ENCODE measurements around the gene ST3GAL3. TPM values are rescaled to one million over a fixed set of nuclear protein-coding genes. Genes with fewer than 3 reads are reported as not detected.

ST3GAL3 gene
- total and polyA plus RNA-seq, 8 donors = 1.6 to 68.3 (median 6.7) TPM

- intact Hi-C loops (cut with DNase I; ENCODE audit: low total_unique reads) = loop anchor here (5.0 kb wide), 1 partner anchor 171 kb away; no protein-coding TSS in a partner anchor
- WGBS, 5 donors = 26 to 33% (median 28%) methylated on average over 8 of the region's 8 CpGs
- no peaks in the 10 kb centered on the region for H3K9me3 ChIP-seq
- H3K27me3 ChIP-seq = peaks cover 0 to 26% (median 25%) of the 10 kb centered on the region in 3 donors
- H3K4me3 ChIP-seq = peak overlapping the region; percentile 33 to 52 (median 46)
- H3K4me1 ChIP-seq = peaks cover 29 to 46% (median 40%) of the 10 kb centered on the region in 4 donors
- peak overlapping the region in 3 of 5 donors; percentile 5 to 76 (median 47) for H3K27ac ChIP-seq
- DNase-seq = no peak
- peaks cover 0 to 9% (median 4%) of the 10 kb centered on the region in 4 donors for H3K36me3 ChIP-seq
- TF ChIP-seq POLR2A (IDR thresholded peaks at IDR 0.05) (no peak), EP300 (IDR thresholded peaks at IDR 0.05) (no peak), POLR2AphosphoS5 (IDR thresholded peaks at IDR 0.05) (no peak), CTCF (IDR thresholded peaks at IDR 0.05) (no peak)
Observed at GRCh38 chr1:43932786-43933385, 225.6 kb downstream of the ST3GAL3 start.

- 2 to 8% (median 4%) methylated on average over 33 to 42 of the region's 42 CpGs for WGBS, 5 donors
Observed at GRCh38 chr1:43933386-43934100, 226.2 kb downstream of the ST3GAL3 start, which contains the start of gene ARTN. Gene ARTN (plus strand): TSS chr1:43933801. CDS start chr1:43935657, 1,856 bp downstream.

GRCh38 chr1:43934101-43934985 is 227.0 kb downstream of the ST3GAL3 start:
- peaks cover 29 to 46% (median 40%) of the 10 kb centered on the region in 4 donors for H3K4me1 ChIP-seq
- H3K27me3 ChIP-seq = peaks cover 0 to 26% (median 25%) of the 10 kb centered on the region in 3 donors
- WGBS, 5 donors = 28 to 40% (median 36%) methylated on average over 11 to 13 of the region's 13 CpGs
- TF ChIP-seq POLR2A (IDR thresholded peaks at IDR 0.05) (no peak), CTCF (IDR thresholded peaks at IDR 0.05) (peak in 6 of 7 experiments; percentile 19 to 83 (median 76)), EP300 (IDR thresholded peaks at IDR 0.05) (no peak), POLR2AphosphoS5 (IDR thresholded peaks at IDR 0.05) (no peak)
- H3K4me3 ChIP-seq = peak overlapping the region; percentile 33 to 52 (median 46)
- peak; percentile 68 to 89 for DNase-seq
- intact Hi-C loops (cut with DNase I; ENCODE audit: low total_unique reads) = loop anchor here (5.0 kb wide), 1 partner anchor 172 kb away; no protein-coding TSS in a partner anchor
- peaks cover 0 to 9% (median 4%) of the 10 kb centered on the region in 4 donors for H3K36me3 ChIP-seq
- H3K27ac ChIP-seq = peak overlapping the region in 2 of 5 donors; percentile 19 to 76
- H3K9me3 ChIP-seq = no peaks in the 10 kb centered on the region

More at GRCh38 chr1:43933386-43934100, 226.2 kb downstream of the ST3GAL3 start, which contains the start of gene ARTN:
- DNase-seq = peak; percentile 35 to 78
- H3K4me3 ChIP-seq = peak within 1 kb of the TSS; percentile 33 to 52 (median 46)
- intact Hi-C loops (cut with DNase I; ENCODE audit: low total_unique reads) = loop anchor here (5.0 kb wide), 1 partner anchor 171 kb away; no protein-coding TSS in a partner anchor
- TF ChIP-seq POLR2AphosphoS5 (IDR thresholded peaks at IDR 0.05) = no peak
- no peak for TF ChIP-seq CTCF (IDR thresholded peaks at IDR 0.05)
- TF ChIP-seq POLR2A (IDR thresholded peaks at IDR 0.05) = no peak
- peaks cover 0 to 9% (median 4%) of the 10 kb centered on the region in 4 donors for H3K36me3 ChIP-seq
- H3K27me3 ChIP-seq = peaks cover 0 to 26% (median 25%) of the 10 kb centered on the region in 3 donors
- H3K27ac ChIP-seq = peak within 1 kb of the TSS in 3 of 5 donors; percentile 19 to 76 (median 47)
- peaks cover 29 to 46% (median 40%) of the 10 kb centered on the region in 4 donors for H3K4me1 ChIP-seq
- no peaks in the 10 kb centered on the region for H3K9me3 ChIP-seq
